Keratinocyte (primary cell): ENCODE measurements around the gene UBE2E1. TPM values are rescaled to one million over a fixed set of nuclear protein-coding genes. Genes with fewer than 3 reads are reported as not detected.

Experiments
- DNase-seq: peaks from one replicate; pipeline ENCODE4 v3.0.0-alpha.2; 2011; ENCODE audit warnings: low read depth, missing footprints, low spot score
- FAIRE-seq: peaks from 2 replicates; lab custom pipeline; 2011; peaks lifted over from hg19 to GRCh38; lab: Jason Lieb, UNC
- H2AFZ ChIP-seq: 2 replicates; pipeline ENCODE4 v1.6.0; 2012; ENCODE audit warnings: low read length, control low read depth, inconsistent platforms; ENCODE audit not compliant: control insufficient read depth
- H3K27ac ChIP-seq: 2 replicates; pipeline ENCODE4 v1.5.1; 2011; ENCODE audit warnings: low read length; ENCODE audit not compliant: control insufficient read depth, insufficient read depth
- H3K27me3 ChIP-seq: 3 replicates; pipeline ENCODE4 v1.6.0; 2011; ENCODE audit warnings: low read length; ENCODE audit not compliant: control insufficient read depth, insufficient read depth; ENCODE audit errors: extremely low read depth
- H3K36me3 ChIP-seq, 2 experiments: 2 replicates in 1 of 2; 3 replicates in 1 of 2; pipeline ENCODE4 v1.5.1; 2011; ENCODE audit warnings: low read length in 2 of 2, mild to moderate bottlenecking in 1 of 2; ENCODE audit not compliant: control insufficient read depth in 2 of 2, insufficient read depth in 2 of 2; ENCODE audit errors: extremely low read depth in 1 of 2
- H3K4me1 ChIP-seq: 3 replicates; pipeline ENCODE4 v1.5.1; 2011; ENCODE audit warnings: low read length; ENCODE audit not compliant: control insufficient read depth, insufficient read depth; ENCODE audit errors: extremely low read depth
- H3K4me2 ChIP-seq: 3 replicates; pipeline ENCODE4 v1.6.0; 2011; ENCODE audit warnings: low read depth, low read length; ENCODE audit not compliant: control insufficient read depth, insufficient read depth; ENCODE audit errors: extremely low read depth
- H3K4me3 ChIP-seq, 3 experiments: fragments of 200-600 bp in 1 of 3; sonication (generic) in 1 of 3; 2 replicates in 2 of 3; 3 replicates in 1 of 3; pipeline ENCODE4 v1.5.1; 2011 to 2016; ENCODE audit warnings: low read length in 3 of 3, mild to moderate bottlenecking in 3 of 3, control low read depth in 2 of 3, inconsistent platforms in 1 of 3, low read depth in 1 of 3, mixed read lengths in 1 of 3, mixed run types in 1 of 3, moderate library complexity in 1 of 3; ENCODE audit not compliant: control insufficient read depth in 2 of 3, insufficient read depth in 2 of 3; ENCODE audit errors: extremely low read depth in 1 of 3
- H3K79me2 ChIP-seq: 2 replicates; pipeline ENCODE4 v1.6.0; 2012; ENCODE audit warnings: low read length; ENCODE audit not compliant: control insufficient read depth, insufficient read depth
- H3K9ac ChIP-seq: 3 replicates; pipeline ENCODE4 v1.6.0; 2011; ENCODE audit warnings: low read length; ENCODE audit not compliant: control insufficient read depth, insufficient read depth; ENCODE audit errors: extremely low read depth
- H3K9me1 ChIP-seq: 3 replicates; pipeline ENCODE4 v1.6.0; 2011; ENCODE audit warnings: low read length; ENCODE audit not compliant: control insufficient read depth, insufficient read depth; ENCODE audit errors: extremely low read depth
- H3K9me3 ChIP-seq: 2 replicates; pipeline ENCODE4 v1.5.1; 2012; ENCODE audit warnings: low read depth, low read length; ENCODE audit not compliant: control insufficient read depth
- H4K20me1 ChIP-seq: 3 replicates; pipeline ENCODE4 v1.6.0; 2011; ENCODE audit warnings: low read length; ENCODE audit not compliant: control insufficient read depth, insufficient read depth; ENCODE audit errors: extremely low read depth
- CTCF ChIP-seq, 3 experiments: IDR thresholded peaks in 1 of 3; conservative IDR thresholded peaks in 1 of 3; optimal IDR thresholded peaks in 1 of 3; 2 replicates in 2 of 3; 3 replicates in 1 of 3; pipeline versions ENCODE3 to v1.5.1; 2011; ENCODE audit warnings: low read length in 3 of 3, mild to moderate bottlenecking in 3 of 3, moderate library complexity in 2 of 3, control low read depth in 1 of 3, inconsistent platforms in 1 of 3; ENCODE audit not compliant: insufficient read depth in 2 of 3; ENCODE audit errors: extremely low read depth in 1 of 3
- EZH2 ChIP-seq: IDR thresholded peaks from one replicate; pipeline ENCODE4 v1.6.1; 2012; ENCODE audit warnings: inconsistent platforms, mild to moderate bottlenecking, low read length, moderate library complexity
- dilution Hi-C: fragments of 300-500 bp; cut with MboI; formaldehyde crosslinking; loops from one replicate; pipeline ENCODE4 v1.7.0; 2020; ENCODE audit warnings: low sequenced_read_pairs; ENCODE audit not compliant: extremely low pct_ligation_motif_present
- polyA plus RNA-seq, 5 experiments: library from polyadenylated mRNA; depleted of rRNA in 3 of 5; stranded (reverse) in 3 of 5; stranded (forward) in 1 of 5; unstranded in 1 of 5; fragments of >200 nt; gene quantifications; 1 replicate in 1 of 5; 2 replicates in 3 of 5; 3 replicates in 1 of 5; pipeline versions ENCODE4 v1.2.1 to v1.2.3, GENCODE V29; 2011 to 2012; ENCODE audit warnings: missing spikeins in 2 of 5, low read depth in 1 of 5, low replicate concordance in 1 of 5

Gene UBE2E1
- polyA plus RNA-seq, 1 donor (not counting 4 experiments of a cell fraction or from before 2014, with no cell fraction given) = 205 TPM

DNA sequence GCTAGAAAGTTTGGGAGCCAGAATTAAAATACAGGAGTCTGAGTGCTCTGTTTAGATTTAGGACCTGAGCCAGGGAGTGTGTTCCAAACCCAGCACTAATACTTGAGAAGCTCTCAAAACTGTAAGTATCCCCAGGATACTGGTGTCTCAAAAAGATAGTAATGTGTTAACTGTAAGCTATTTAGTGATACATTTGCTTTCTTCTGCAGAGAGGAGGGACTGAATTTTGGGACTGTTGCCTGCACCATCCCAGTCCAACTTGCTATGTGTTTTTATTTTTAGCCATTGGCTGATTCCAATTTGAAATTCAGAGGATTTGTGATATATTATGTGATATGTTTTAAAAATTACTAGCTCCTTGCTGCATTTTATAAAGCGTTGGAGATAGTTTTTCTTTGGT lies 31.5 kb downstream of the UBE2E1 start:
- dilution Hi-C loops = no loop called here

DNA sequence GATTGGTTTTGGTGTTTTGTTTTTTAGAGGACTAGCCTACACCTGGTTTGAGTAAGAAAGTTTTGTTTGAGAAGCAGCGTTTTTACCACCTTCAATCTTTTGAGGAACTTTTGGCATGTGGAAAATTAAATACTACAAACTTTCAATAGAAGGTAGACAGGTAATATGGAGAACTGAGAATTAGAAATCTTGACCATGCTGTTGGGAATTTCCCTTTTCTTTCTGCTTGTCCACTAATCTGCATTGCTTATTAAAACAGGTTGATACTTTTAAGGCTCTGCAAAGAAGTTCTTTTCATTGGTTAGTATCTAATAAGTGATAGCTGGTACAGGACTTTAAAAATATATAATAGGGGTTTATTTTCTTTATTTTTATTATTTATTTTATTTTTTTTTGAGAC lies 31.9 kb downstream of the UBE2E1 start:
- TF ChIP-seq EZH2 = no peak
- TF ChIP-seq CTCF (optimal IDR thresholded peaks at IDR 0.05 in 1 of 3, IDR thresholded peaks at IDR 0.05 in 1 of 3, conservative IDR thresholded peaks at IDR 0.05 in 1 of 3; ENCODE audit: extremely low read depth in 1 of 3, insufficient read depth in 2 of 3, low read length in 3 of 3) = no peak
- no peak overlapping the region for H3K27ac ChIP-seq
- peaks cover under 1% of the 10 kb centered on the region for H4K20me1 ChIP-seq
- H3K9me1 ChIP-seq = no peaks in the 10 kb centered on the region
- no peaks in the 10 kb centered on the region for H3K27me3 ChIP-seq
- H3K4me1 ChIP-seq = no peaks in the 10 kb centered on the region
- DNase-seq (no peak), FAIRE-seq (no peak)
- H3K9me3 ChIP-seq = no peaks in the 10 kb centered on the region
- no peak overlapping the region for H3K4me3 ChIP-seq
- H2AFZ ChIP-seq = no peak overlapping the region
- H3K4me2 ChIP-seq = no peak overlapping the region
- no peak overlapping the region for H3K9ac ChIP-seq
- dilution Hi-C loops = no loop called here
- peaks cover 0 to 4% of the 10 kb centered on the region in 2 experiments for H3K36me3 ChIP-seq
- H3K79me2 ChIP-seq = peaks cover 63% of the 10 kb centered on the region

More for the DNA sequence above, 31.5 kb downstream of the UBE2E1 start:
- Histone ChIP-seq H3K4me1 (no peaks in the 10 kb centered on the region), H3K27ac (no peak overlapping the region), H3K9ac (no peak overlapping the region), H3K9me1 (no peaks in the 10 kb centered on the region), H2AFZ (no peak overlapping the region), H4K20me1 (peaks cover 2% of the 10 kb centered on the region), H3K79me2 (peaks cover 65% of the 10 kb centered on the region), H3K4me3 (no peak overlapping the region), H3K36me3 (peaks cover 0 to 4% of the 10 kb centered on the region in 2 experiments), H3K9me3 (no peaks in the 10 kb centered on the region), H3K27me3 (no peaks in the 10 kb centered on the region), H3K4me2 (no peak overlapping the region)
- no peak for DNase-seq
- no peak for FAIRE-seq
- TF ChIP-seq EZH2 = no peak
- TF ChIP-seq CTCF (optimal IDR thresholded peaks at IDR 0.05 in 1 of 3, IDR thresholded peaks at IDR 0.05 in 1 of 3, conservative IDR thresholded peaks at IDR 0.05 in 1 of 3; ENCODE audit: extremely low read depth in 1 of 3, insufficient read depth in 2 of 3, low read length in 3 of 3) = no peak
